Tibial artery (tissue), 4 donors: ENCODE measurements around the gene MCC.

Experiments
- DNase-seq, 2 donors: peaks; one replicate each; pipeline ENCODE4 v3.0.0-alpha.2; 2019
- H3K27ac ChIP-seq, 2 donors: fragments of 200-600 bp; sonication (generic) in 1 of 2; 1 replicate in 1 of 2; 2 replicates in 1 of 2; pipeline ENCODE4 v1.5.1; 2018 to 2019; ENCODE audit warnings: mild to moderate bottlenecking in 1 of 2
- H3K27me3 ChIP-seq, 2 donors: fragments of 200-600 bp; sonication (generic) in 1 of 2; one replicate each; pipeline versions ENCODE4 v1.5.1 to v1.6.0; 2016 to 2019
- H3K36me3 ChIP-seq, 3 donors: fragments of 200-600 bp; sonication (generic) in 2 of 3; one replicate each; pipeline ENCODE4 v1.5.1; 2016 to 2019; ENCODE audit warnings: mild to moderate bottlenecking in 2 of 3
- H3K4me1 ChIP-seq, 4 donors: fragments of 200-600 bp; sonication (generic) in 2 of 4; 1 replicate in 3 of 4; 2 replicates in 1 of 4; pipeline ENCODE4 v1.5.1; 2016 to 2019
- H3K4me3 ChIP-seq, 2 donors: fragments of 200-600 bp; sonication (generic) in 1 of 2; 1 replicate in 1 of 2; 2 replicates in 1 of 2; pipeline ENCODE4 v1.5.1; 2018 to 2019; ENCODE audit warnings: mild to moderate bottlenecking in 2 of 2
- H3K9me3 ChIP-seq, 3 donors: fragments of 200-600 bp; sonication (generic) in 1 of 3; one replicate each; pipeline ENCODE4 v1.5.1; 2016 to 2019
- CTCF ChIP-seq, 2 experiments: fragments of 200-600 bp in 1 of 2; fragments of 450-650 bp in 1 of 2; IDR thresholded peaks; one replicate each; pipeline ENCODE4 v1.5.1; 2017 to 2019; ENCODE audit warnings: antibody characterized with exemption in 2 of 2, mild to moderate bottlenecking in 1 of 2, moderate library complexity in 1 of 2
- intact Hi-C: fragments of 100-400 bp; cut with DNase I; formaldehyde crosslinking; loops from one replicate; pipeline ENCODE4 v1.15.0; 2023; ENCODE audit warnings: low total_unique reads

MCC gene

GRCh38 chr5:113382731-113383130 lies 105.5 kb downstream of the MCC start:
- DNase-seq, result no peak
- H3K4me3 ChIP-seq, result no peak overlapping the region
- intact Hi-C loops, result loop anchor here (10.0 kb wide), 1 partner anchor 222 kb away; no protein-coding TSS in a partner anchor
- H3K27ac ChIP-seq, result no peak overlapping the region
- TF ChIP-seq CTCF (IDR thresholded peaks at IDR 0.05), result no peak
- no peaks in the 10 kb centered on the region for H3K9me3 ChIP-seq
- no peaks in the 10 kb centered on the region for H3K27me3 ChIP-seq
- H3K4me1 ChIP-seq, result peaks cover 0 to 6% (median 0%) of the 10 kb centered on the region in 4 donors
- H3K36me3 ChIP-seq, result no peaks in the 10 kb centered on the region

GRCh38 chr5:113381791-113382190 lies 106.5 kb downstream of the MCC start:
- peaks cover 0 to 6% (median 0%) of the 10 kb centered on the region in 4 donors for H3K4me1 ChIP-seq
- no peaks in the 10 kb centered on the region for H3K9me3 ChIP-seq
- H3K27me3 ChIP-seq, result no peaks in the 10 kb centered on the region
- H3K36me3 ChIP-seq, result no peaks in the 10 kb centered on the region
- intact Hi-C loops, result loop anchor here (10.0 kb wide), 1 partner anchor 223 kb away; no protein-coding TSS in a partner anchor
- H3K27ac ChIP-seq, result no peak overlapping the region
- no peak for TF ChIP-seq CTCF (IDR thresholded peaks at IDR 0.05)
- no peak for DNase-seq
- H3K4me3 ChIP-seq, result no peak overlapping the region

- Histone ChIP-seq H3K4me3 (no peak overlapping the region), H3K9me3 (no peaks in the 10 kb centered on the region), H3K36me3 (no peaks in the 10 kb centered on the region), H3K4me1 (peaks cover 0 to 6% (median 0%) of the 10 kb centered on the region in 4 donors), H3K27ac (no peak overlapping the region), H3K27me3 (no peaks in the 10 kb centered on the region)
- no peak for TF ChIP-seq CTCF (IDR thresholded peaks at IDR 0.05)
- no peak for DNase-seq
- intact Hi-C loops, result loop anchor here (10.0 kb wide), 1 partner anchor 224 kb away; no protein-coding TSS in a partner anchor
Observed at GRCh38 chr5:113380807-113381326, 107.4 kb downstream of the MCC start.

GRCh38 chr5:113379936-113380806 lies 108.1 kb downstream of the MCC start:
- Histone ChIP-seq H3K27ac (no peak overlapping the region), H3K4me1 (peaks cover 0 to 6% (median 0%) of the 10 kb centered on the region in 4 donors), H3K9me3 (no peaks in the 10 kb centered on the region), H3K36me3 (no peaks in the 10 kb centered on the region), H3K27me3 (no peaks in the 10 kb centered on the region), H3K4me3 (no peak overlapping the region)
- intact Hi-C loops, result loop anchor here (10.0 kb wide), 1 partner anchor 225 kb away; no protein-coding TSS in a partner anchor
- TF ChIP-seq CTCF (IDR thresholded peaks at IDR 0.05), result no peak
- DNase-seq, result no peak

GRCh38 chr5:113378959-113379541 lies 109.2 kb downstream of the MCC start:
- Histone ChIP-seq H3K27ac (no peak overlapping the region), H3K4me1 (peaks cover 0 to 6% (median 0%) of the 10 kb centered on the region in 4 donors)
- intact Hi-C loops, result no loop called here

More at GRCh38 chr5:113378959-113379541, 109.2 kb downstream of the MCC start:
- H3K4me3 ChIP-seq, result no peak overlapping the region
- H3K36me3 ChIP-seq, result no peaks in the 10 kb centered on the region
- peak; percentile 34 to 72 for DNase-seq
- no peaks in the 10 kb centered on the region for H3K27me3 ChIP-seq
- H3K9me3 ChIP-seq, result no peaks in the 10 kb centered on the region
- TF ChIP-seq CTCF (IDR thresholded peaks at IDR 0.05), result peak; percentile 57 to 60
